DOHH2 (cell line): ENCODE data around the gene PRDM11.

Experiments
- H3F3A ChIP-seq: fragments of 200-600 bp; sonication (generic), shearing (Covaris generic); 2 replicates; pipeline ENCODE4 v1.6.0; 2016; ENCODE audit warnings: antibody characterized with exemption, mild to moderate bottlenecking; ENCODE audit not compliant: control insufficient read depth, insufficient read depth
- H3K27ac ChIP-seq: fragments of 200-600 bp; sonication (generic); 2 replicates; pipeline ENCODE4 v1.5.1; 2014; ENCODE audit warnings: low read depth, mild to moderate bottlenecking, low read length, moderate library complexity
- H3K27me3 ChIP-seq: fragments of 200-600 bp; sonication (generic); 2 replicates; pipeline ENCODE4 v1.6.1; 2014; ENCODE audit warnings: mild to moderate bottlenecking, low read length, mixed read lengths; ENCODE audit not compliant: control insufficient read depth
- H3K36me3 ChIP-seq: fragments of 200-600 bp; sonication (generic); 2 replicates; pipeline ENCODE4 v1.6.1; 2014; ENCODE audit warnings: mild to moderate bottlenecking, low read length, moderate library complexity, mixed read lengths; ENCODE audit not compliant: control insufficient read depth
- H3K4me1 ChIP-seq: fragments of 200-600 bp; sonication (generic); 2 replicates; pipeline ENCODE4 v1.6.1; 2014; ENCODE audit warnings: mild to moderate bottlenecking, low read length, mixed read lengths; ENCODE audit not compliant: control insufficient read depth
- H3K4me2 ChIP-seq: fragments of 200-600 bp; sonication (generic); 2 replicates; pipeline ENCODE4 v1.6.0; 2014; ENCODE audit warnings: mild to moderate bottlenecking, low read length, moderate library complexity
- H3K4me3 ChIP-seq: fragments of 200-600 bp; sonication (generic); 2 replicates; pipeline ENCODE4 v1.5.1; 2014; ENCODE audit warnings: mild to moderate bottlenecking, low read length, mixed read lengths
- H3K79me2 ChIP-seq: fragments of 200-600 bp; sonication (generic); 2 replicates; pipeline ENCODE4 v1.6.1; 2014; ENCODE audit warnings: mild to moderate bottlenecking, low read length, mixed read lengths; ENCODE audit not compliant: control insufficient read depth
- H3K9me2 ChIP-seq: fragments of 200-600 bp; sonication (generic); replicated peaks from 2 replicates; pipeline ENCODE4 v1.6.1; 2014; ENCODE audit warnings: mild to moderate bottlenecking, low read length, mixed read lengths; ENCODE audit not compliant: control insufficient read depth
- H3K9me3 ChIP-seq: fragments of 200-600 bp; sonication (generic); 2 replicates; pipeline ENCODE4 v1.6.1; 2014; ENCODE audit warnings: antibody characterized with exemption, low read length, mixed read lengths; ENCODE audit not compliant: control insufficient read depth, insufficient read depth
- H4K20me1 ChIP-seq: fragments of 200-600 bp; sonication (generic); 2 replicates; pipeline ENCODE4 v1.6.0; 2014; ENCODE audit warnings: low read depth, mild to moderate bottlenecking, antibody characterized with exemption, low read length, moderate library complexity; ENCODE audit not compliant: control insufficient read depth, insufficient read depth
- CTCF ChIP-seq: fragments of 200-600 bp; sonication (generic); IDR thresholded peaks from one replicate; pipeline ENCODE4 v1.5.1; 2014; ENCODE audit warnings: antibody characterized with exemption, mild to moderate bottlenecking, low read depth, low read length; ENCODE audit not compliant: poor library complexity, severe bottlenecking
- EZH2phosphoT487 ChIP-seq: fragments of 200-600 bp; sonication (generic); IDR thresholded peaks from 2 replicates; pipeline ENCODE4 v1.6.1; 2017; ENCODE audit warnings: borderline replicate concordance, mild to moderate bottlenecking, antibody characterized with exemption, low read length, moderate library complexity, mixed read lengths

PRDM11 gene

GRCh38 chr11:45178223-45178622, 31.8 kb downstream of the PRDM11 start:
- Histone ChIP-seq H3K36me3 (peaks cover 1% of the 10 kb centered on the region), H3K4me2 (no peak overlapping the region)

DNA sequence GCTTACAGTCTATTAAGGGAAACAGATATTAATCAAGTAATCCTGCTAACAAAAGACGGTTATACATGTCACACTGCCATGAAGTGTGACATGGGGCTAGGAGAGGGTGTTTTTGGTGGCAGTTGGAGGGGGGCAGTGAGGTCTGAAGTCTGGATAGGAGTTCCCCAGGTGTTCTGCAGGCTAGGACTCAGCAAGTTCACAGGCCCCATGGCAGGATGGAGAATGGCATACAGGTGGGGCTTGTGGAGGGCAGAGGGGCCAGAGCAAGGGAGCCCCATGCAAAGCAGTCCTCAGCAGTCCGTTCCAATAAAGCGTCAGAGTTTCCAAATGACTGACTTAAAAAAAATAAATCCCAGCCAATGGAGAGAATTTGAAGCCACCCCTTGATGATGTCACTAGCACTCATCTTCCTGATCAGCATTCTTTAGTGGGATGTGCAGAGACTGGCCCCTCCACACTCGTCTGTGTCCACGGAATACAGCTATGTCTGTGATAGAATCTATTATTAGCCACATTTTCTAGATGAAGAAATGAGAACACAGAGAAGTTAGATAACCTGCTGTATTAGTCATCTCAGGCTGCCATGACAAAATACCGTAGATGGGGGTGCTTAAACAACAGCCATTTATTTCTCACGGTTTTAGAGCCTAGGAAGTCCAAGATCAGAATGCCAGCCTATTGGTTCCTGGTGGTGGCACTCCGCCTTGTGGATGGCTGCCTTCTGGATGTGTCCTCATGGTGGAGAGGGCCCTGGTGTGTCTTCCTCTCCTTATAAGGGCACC, 32.6 kb downstream of the PRDM11 start:
- H3K9me3 ChIP-seq, result no peaks in the 10 kb centered on the region
- H4K20me1 ChIP-seq, result 0 out of 2 replicates have a peak, but pooled peaks cover 8% of the 10 kb centered on the region
- no peak overlapping the region; the same call in 1 of the 2 replicates for H3K4me2 ChIP-seq

More at GRCh38 chr11:45178223-45178622, 31.8 kb downstream of the PRDM11 start:
- Histone ChIP-seq H3K9me3 (no peaks in the 10 kb centered on the region), H3K79me2 (no peaks in the 10 kb centered on the region), H3K27me3 (peaks cover 16% of the 10 kb centered on the region), H3K4me1 (peaks cover 16% of the 10 kb centered on the region), H3K9me2 (no peaks in the 10 kb centered on the region), H3K27ac (no peak overlapping the region), H3F3A (no peaks in the 10 kb centered on the region), H4K20me1 (0 out of 2 replicates have a peak, but pooled peaks cover 5% of the 10 kb centered on the region), H3K4me3 (no peak overlapping the region)
- TF ChIP-seq EZH2phosphoT487, result no peak
- no peak for TF ChIP-seq CTCF

GRCh38 chr11:45179686-45180178, 33.3 kb downstream of the PRDM11 start:
- H3K9me2 ChIP-seq, result no peaks in the 10 kb centered on the region
- no peaks in the 10 kb centered on the region for H3K79me2 ChIP-seq
- H4K20me1 ChIP-seq, result 0 out of 2 replicates have a peak, but pooled peaks cover 8% of the 10 kb centered on the region
- no peak for TF ChIP-seq EZH2phosphoT487
- no peak for TF ChIP-seq CTCF
- no peak overlapping the region for H3K27ac ChIP-seq
- H3K4me1 ChIP-seq, result peaks cover 16% of the 10 kb centered on the region
- no peaks in the 10 kb centered on the region for H3F3A ChIP-seq
- H3K4me3 ChIP-seq, result peak overlapping the region; percentile 26; the same call in 1 of the 2 replicates
- H3K9me3 ChIP-seq, result no peaks in the 10 kb centered on the region
- peak overlapping the region; percentile 41 for H3K4me2 ChIP-seq
- peaks cover 5% of the 10 kb centered on the region for H3K36me3 ChIP-seq
- H3K27me3 ChIP-seq, result peaks cover 16% of the 10 kb centered on the region

More for the DNA sequence above, 32.6 kb downstream of the PRDM11 start:
- H3K27ac ChIP-seq, result no peak overlapping the region
- peaks cover 16% of the 10 kb centered on the region for H3K4me1 ChIP-seq
- peaks cover 5% of the 10 kb centered on the region for H3K36me3 ChIP-seq
- no peaks in the 10 kb centered on the region for H3K79me2 ChIP-seq
- H3K4me3 ChIP-seq, result no peak overlapping the region
- TF ChIP-seq CTCF, result no peak
- no peak for TF ChIP-seq EZH2phosphoT487
- no peaks in the 10 kb centered on the region for H3F3A ChIP-seq
- H3K9me2 ChIP-seq, result no peaks in the 10 kb centered on the region
- H3K27me3 ChIP-seq, result peaks cover 16% of the 10 kb centered on the region
